ENCODE data around the gene FURIN. TPM values are rescaled to one million over a fixed set of nuclear protein-coding genes. Genes with fewer than 3 reads are reported as not detected.

Gene FURIN
- total and polyA plus RNA-seq, 2 of the 8 experiments (the other 6 are each of a cell fraction or from before 2014, with no cell fraction given), result 15.8 to 32.1 TPM

DNA sequence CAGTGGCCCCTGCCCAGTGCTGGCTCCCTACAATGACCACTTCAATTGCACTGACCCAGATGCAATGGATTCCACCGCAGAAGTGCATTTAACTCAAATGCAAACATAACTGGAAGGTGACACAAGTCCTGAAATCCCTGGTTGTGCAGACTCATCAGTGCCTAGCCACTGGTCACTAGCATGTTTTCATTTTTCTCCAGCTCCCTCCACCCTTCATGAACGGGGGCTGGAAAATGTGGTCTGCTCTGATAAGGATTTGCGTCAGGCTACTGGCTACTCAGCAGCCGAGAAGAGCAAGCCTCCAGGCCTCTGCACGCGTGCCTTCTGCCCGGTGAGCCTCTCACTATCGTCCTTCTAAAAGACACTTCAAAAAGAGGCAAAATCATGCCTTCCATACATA is 27.4 kb upstream of the FURIN start:
- TF ChIP-seq EZH2 (IDR thresholded peaks at IDR 0.05; ENCODE audit: low read depth, low read length, severe bottlenecking), result no peak
- no peak for TF ChIP-seq HDAC2 (IDR thresholded peaks at IDR 0.05; ENCODE audit: borderline replicate concordance in 1 of 2, low read depth in 2 of 2, low read length in 2 of 2)
- TF ChIP-seq TAF7 (optimal IDR thresholded peaks at IDR 0.05; ENCODE audit: borderline replicate concordance, low read depth, low read length), result no peak
- no peak for TF ChIP-seq SIRT6 (IDR thresholded peaks at IDR 0.05; ENCODE audit: low read length)
- no peak for TF ChIP-seq ASH2L (IDR thresholded peaks at IDR 0.05; ENCODE audit: low read length)
- TF ChIP-seq TCF12 (IDR thresholded peaks at IDR 0.05; ENCODE audit: low read depth, low read length), result no peak
- Histone ChIP-seq H3K27me3 (replicated peaks in 1 of 4; ENCODE audit: control insufficient read depth in 3 of 4, extremely low read depth in 1 of 4, insufficient read depth in 3 of 4, low read length in 3 of 4) (no peaks in the 10 kb centered on the region), H2BK5ac (ENCODE audit: low read depth, low read length) (peak overlapping the region; percentile 86; the same call in 1 of the 2 replicates), H4K5ac (ENCODE audit: insufficient read length, low read depth, low read length) (no peak overlapping the region), H3K56ac (replicated peaks; ENCODE audit: insufficient read length, low read depth, low read length) (no peak overlapping the region), H4K91ac (replicated peaks; ENCODE audit: insufficient read length, low read length) (peak overlapping the region; percentile 4), H2AK5ac (ENCODE audit: low read depth, low read length) (no peak overlapping the region), H4K20me1 (replicated peaks in 1 of 2; ENCODE audit: control insufficient read depth in 1 of 2, insufficient read depth in 2 of 2, low read length in 2 of 2) (no peaks in the 10 kb centered on the region), H2BK20ac (ENCODE audit: low read length) (peak overlapping the region; percentile 97), H3K23me2 (ENCODE audit: low read depth, low read length) (no peaks in the 10 kb centered on the region), H3K4ac (replicated peaks; ENCODE audit: insufficient read length, low read depth, low read length) (no peak overlapping the region), H3K9ac (replicated peaks in 1 of 4; ENCODE audit: extremely low read depth in 1 of 4, low read depth in 3 of 4, low read length in 3 of 4) (no peak overlapping the region), H3K9me3 (ENCODE audit: insufficient read depth in 2 of 2, low read depth in 1 of 2, low read length in 1 of 2) (no peaks in the 10 kb centered on the region), H3K14ac (ENCODE audit: insufficient read length) (no peak overlapping the region), H3K18ac (ENCODE audit: extremely low read depth, low read length) (peak overlapping the region; percentile 87; the same call in 1 of the 2 replicates), H3K23ac (ENCODE audit: insufficient read length) (no peak overlapping the region), H3K4me2 (ENCODE audit: insufficient read depth in 1 of 2, low read depth in 2 of 2, low read length in 2 of 2) (no peak overlapping the region), H3K79me2 (ENCODE audit: control insufficient read depth in 1 of 2, insufficient read depth in 2 of 2, low read length in 2 of 2) (no peaks in the 10 kb centered on the region), H2AFZ (ENCODE audit: low read length) (no peak overlapping the region), H2BK12ac (ENCODE audit: low read depth, low read length) (peak overlapping the region; percentile 13; the same call in 1 of the 2 replicates), H4K8ac (ENCODE audit: extremely low read depth, insufficient read depth, low read length) (no peak overlapping the region), H3K27ac (ENCODE audit: low read depth, low read length) (0 out of 2 replicates have a peak overlapping the region, but pooled peaks have one; percentile 5), H3K79me1 (ENCODE audit: low read depth, low read length) (no peaks in the 10 kb centered on the region), H3K4me3 (ENCODE audit: extremely low read depth in 1 of 4, insufficient read depth in 2 of 4, low read depth in 3 of 4, low read length in 4 of 4) (no peak overlapping the region), H2BK15ac (ENCODE audit: low read length) (0 out of 2 replicates have a peak overlapping the region, but pooled peaks have one; percentile 61), H3K4me1 (replicated peaks in 1 of 4; ENCODE audit: control insufficient read depth in 3 of 4, insufficient read depth in 4 of 4, low read length in 3 of 4) (peaks cover 6 to 21% (median 18%) of the 10 kb centered on the region in 4 experiments), H3K36me3 (ENCODE audit: control insufficient read depth in 2 of 4, insufficient read depth in 4 of 4, low read length in 3 of 4) (no peaks in the 10 kb centered on the region), H2BK120ac (replicated peaks; ENCODE audit: low read depth, low read length) (no peak overlapping the region)
- ChIA-PET POLR2A (ENCODE audit: partially characterized antibody) (interaction anchor here (1.1 to 1.4 kb wide), 3 partner anchors 17 to 28 kb away, joined by 3 read pairs; no protein-coding TSS in a partner anchor), CTCF (ENCODE audit: partially characterized antibody) (interaction anchor here (0.6 to 3.2 kb wide), 5 partner anchors 13 to 45 kb away, joined by 3 to 14 read pairs (median 5); no protein-coding TSS in a partner anchor)
- FAIRE-seq, result no peak
- WGBS, 2 experiments (ENCODE audit: extremely low coverage in 1 of 2, insufficient coverage in 1 of 2, insufficient read length in 1 of 2, insufficient replicate concordance in 2 of 2, low coverage in 1 of 2, low lambda C conversion rate in 2 of 2, missing lambda C conversion rate in 1 of 2), result 85% methylated on average over 8 of the region's 8 CpGs; no CpG with 5 or more reads in 1 of the 2 experiments
- DNase-seq (ENCODE audit: low read depth in 1 of 2, low spot score in 2 of 2), result no peak

Data from H1 (cell line).